Measurements from ENCODE around the gene C13orf46. TPM values are rescaled to one million over a fixed set of nuclear protein-coding genes. Genes with fewer than 3 reads are reported as not detected.

C13orf46 gene
- total and polyA plus RNA-seq, 4 donors = 0.13 to 3.5 (median 1.3) TPM

GRCh38 chr13:113927661-113928581 lies 46.0 kb downstream of the C13orf46 start:
- no peaks in the 10 kb centered on the region for H3K9me3 ChIP-seq (ENCODE audit: control insufficient read depth, low read length)
- H3K27me3 ChIP-seq (ENCODE audit: control insufficient read depth in 1 of 2, insufficient read depth in 2 of 2, low read length in 1 of 2) = no peaks in the 10 kb centered on the region
- intact Hi-C loops (cut with DNase I) = loop anchor here in 1 of 2 donors (5.0 kb wide), 2 partner anchors 66 to 171 kb away; partner anchors contain the start of genes GAS6 and TMEM255B
- WGBS, 2 donors = 75 to 83% methylated on average over 31 to 36 of the region's 36 CpGs
- ATAC-seq (ENCODE audit: low FRiP score) (peak; percentile 13), DNase-seq (peak; percentile 65 to 80)
- no peaks in the 10 kb centered on the region for H3K4me1 ChIP-seq (ENCODE audit: control insufficient read depth in 1 of 2, insufficient read depth in 2 of 2, low read length in 2 of 2)
- H3K36me3 ChIP-seq (ENCODE audit: control insufficient read depth in 1 of 2, insufficient read depth in 2 of 2, low read length in 1 of 2) = no peaks in the 10 kb centered on the region
- peak overlapping the region in 1 of 2 donors; percentile 73 for H3K27ac ChIP-seq (ENCODE audit: low read depth in 1 of 2, low read length in 2 of 2)
- no peak overlapping the region for H3K4me3 ChIP-seq (ENCODE audit: low read length in 2 of 2)

GRCh38 chr13:113926951-113927660 lies 46.8 kb downstream of the C13orf46 start:
- no peaks in the 10 kb centered on the region for H3K36me3 ChIP-seq (ENCODE audit: control insufficient read depth in 1 of 2, insufficient read depth in 2 of 2, low read length in 1 of 2)
- 57 to 61% methylated on average over 12 of the region's 12 CpGs for WGBS, 2 donors
- DNase-seq (peak in 1 of 2 donors; percentile 77), ATAC-seq (ENCODE audit: low FRiP score) (no peak)
- H3K27ac ChIP-seq (ENCODE audit: low read depth in 1 of 2, low read length in 2 of 2) = no peak overlapping the region
- H3K27me3 ChIP-seq (ENCODE audit: control insufficient read depth in 1 of 2, insufficient read depth in 2 of 2, low read length in 1 of 2) = no peaks in the 10 kb centered on the region
- no peak overlapping the region for H3K4me3 ChIP-seq (ENCODE audit: low read length in 2 of 2)
- intact Hi-C loops (cut with DNase I) = loop anchor here in 1 of 2 donors (5.0 kb wide), 2 partner anchors 65 to 170 kb away; partner anchors contain the start of genes GAS6 and TMEM255B
- no peaks in the 10 kb centered on the region for H3K9me3 ChIP-seq (ENCODE audit: control insufficient read depth, low read length)
- H3K4me1 ChIP-seq (ENCODE audit: control insufficient read depth in 1 of 2, insufficient read depth in 2 of 2, low read length in 2 of 2) = peaks cover 0 to 2% of the 10 kb centered on the region in 2 donors

- no peaks in the 10 kb centered on the region for H3K36me3 ChIP-seq (ENCODE audit: control insufficient read depth in 1 of 2, insufficient read depth in 2 of 2, low read length in 1 of 2)
- H3K27me3 ChIP-seq (ENCODE audit: control insufficient read depth in 1 of 2, insufficient read depth in 2 of 2, low read length in 1 of 2) = no peaks in the 10 kb centered on the region
- no peaks in the 10 kb centered on the region for H3K9me3 ChIP-seq (ENCODE audit: control insufficient read depth, low read length)
- ATAC-seq (ENCODE audit: low FRiP score) (no peak), DNase-seq (peak in 1 of 2 donors; percentile 74)
- H3K4me1 ChIP-seq (ENCODE audit: control insufficient read depth in 1 of 2, insufficient read depth in 2 of 2, low read length in 2 of 2) = peaks cover 0 to 2% of the 10 kb centered on the region in 2 donors
- no peak overlapping the region for H3K27ac ChIP-seq (ENCODE audit: low read depth in 1 of 2, low read length in 2 of 2)
- intact Hi-C loops (cut with DNase I) = loop anchor here in 1 of 2 donors (5.0 kb wide), 2 partner anchors 64 to 169 kb away; partner anchors contain the start of genes GAS6 and TMEM255B
- H3K4me3 ChIP-seq (ENCODE audit: low read length in 2 of 2) = no peak overlapping the region
- WGBS, 2 donors = 90 to 91% methylated on average over 16 of the region's 16 CpGs
Measured at GRCh38 chr13:113926301-113926761, 47.5 kb downstream of the C13orf46 start.

GRCh38 chr13:113924184-113924901 lies 49.5 kb downstream of the C13orf46 start:
- H3K4me1 ChIP-seq (ENCODE audit: control insufficient read depth in 1 of 2, insufficient read depth in 2 of 2, low read length in 2 of 2) = peaks cover 0 to 2% of the 10 kb centered on the region in 2 donors
- WGBS, 2 donors = 95 to 96% methylated on average over 7 of the region's 7 CpGs
- H3K27ac ChIP-seq (ENCODE audit: low read depth in 1 of 2, low read length in 2 of 2) = no peak overlapping the region
- H3K36me3 ChIP-seq (ENCODE audit: control insufficient read depth in 1 of 2, insufficient read depth in 2 of 2, low read length in 1 of 2) = no peaks in the 10 kb centered on the region
- ATAC-seq (ENCODE audit: low FRiP score) (no peak), DNase-seq (no peak)
- H3K9me3 ChIP-seq (ENCODE audit: control insufficient read depth, low read length) = no peaks in the 10 kb centered on the region
- no peak overlapping the region for H3K4me3 ChIP-seq (ENCODE audit: low read length in 2 of 2)
- H3K27me3 ChIP-seq (ENCODE audit: control insufficient read depth in 1 of 2, insufficient read depth in 2 of 2, low read length in 1 of 2) = no peaks in the 10 kb centered on the region
- intact Hi-C loops (cut with DNase I) = no loop called here

GRCh38 chr13:113923376-113924063 lies 50.4 kb downstream of the C13orf46 start:
- H3K9me3 ChIP-seq (ENCODE audit: control insufficient read depth, low read length) = no peaks in the 10 kb centered on the region
- no peak for ATAC-seq (ENCODE audit: low FRiP score)
- no peak overlapping the region for H3K4me3 ChIP-seq (ENCODE audit: low read length in 2 of 2)
- H3K4me1 ChIP-seq (ENCODE audit: control insufficient read depth in 1 of 2, insufficient read depth in 2 of 2, low read length in 2 of 2) = peaks cover 0 to 2% of the 10 kb centered on the region in 2 donors
- no peak for DNase-seq
- 36 to 41% methylated on average over 8 of the region's 8 CpGs for WGBS, 2 donors
- H3K27ac ChIP-seq (ENCODE audit: low read depth in 1 of 2, low read length in 2 of 2) = peak overlapping the region in 1 of 2 donors; percentile 21
- intact Hi-C loops (cut with DNase I) = no loop called here
- no peaks in the 10 kb centered on the region for H3K27me3 ChIP-seq (ENCODE audit: control insufficient read depth in 1 of 2, insufficient read depth in 2 of 2, low read length in 1 of 2)
- no peaks in the 10 kb centered on the region for H3K36me3 ChIP-seq (ENCODE audit: control insufficient read depth in 1 of 2, insufficient read depth in 2 of 2, low read length in 1 of 2)

GRCh38 chr13:113922412-113923118 lies 51.3 kb downstream of the C13orf46 start:
- 42 to 45% methylated on average over 15 of the region's 15 CpGs for WGBS, 2 donors
- DNase-seq (peak in 1 of 2 donors; percentile 64), ATAC-seq (ENCODE audit: low FRiP score) (no peak)
- intact Hi-C loops (cut with DNase I) = no loop called here
- Histone ChIP-seq H3K4me3 (ENCODE audit: low read length in 2 of 2) (no peak overlapping the region), H3K36me3 (ENCODE audit: control insufficient read depth in 1 of 2, insufficient read depth in 2 of 2, low read length in 1 of 2) (no peaks in the 10 kb centered on the region), H3K27ac (ENCODE audit: low read depth in 1 of 2, low read length in 2 of 2) (peak overlapping the region in 1 of 2 donors; percentile 24), H3K27me3 (ENCODE audit: control insufficient read depth in 1 of 2, insufficient read depth in 2 of 2, low read length in 1 of 2) (no peaks in the 10 kb centered on the region), H3K4me1 (ENCODE audit: control insufficient read depth in 1 of 2, insufficient read depth in 2 of 2, low read length in 2 of 2) (peaks cover 0 to 2% of the 10 kb centered on the region in 2 donors), H3K9me3 (ENCODE audit: control insufficient read depth, low read length) (no peaks in the 10 kb centered on the region)

- intact Hi-C loops (cut with DNase I) = no loop called here
- WGBS, 2 donors = 36 to 50% methylated on average over 1 of the region's 1 CpG
- ATAC-seq (ENCODE audit: low FRiP score) (no peak), DNase-seq (no peak)
- H3K36me3 ChIP-seq (ENCODE audit: control insufficient read depth in 1 of 2, insufficient read depth in 2 of 2, low read length in 1 of 2) = no peaks in the 10 kb centered on the region
- no peaks in the 10 kb centered on the region for H3K9me3 ChIP-seq (ENCODE audit: control insufficient read depth, low read length)
- H3K27me3 ChIP-seq (ENCODE audit: control insufficient read depth in 1 of 2, insufficient read depth in 2 of 2, low read length in 1 of 2) = no peaks in the 10 kb centered on the region
- H3K27ac ChIP-seq (ENCODE audit: low read depth in 1 of 2, low read length in 2 of 2) = no peak overlapping the region
- H3K4me1 ChIP-seq (ENCODE audit: control insufficient read depth in 1 of 2, insufficient read depth in 2 of 2, low read length in 2 of 2) = peaks cover 0 to 2% of the 10 kb centered on the region in 2 donors
- H3K4me3 ChIP-seq (ENCODE audit: low read length in 2 of 2) = no peak overlapping the region
Measured at GRCh38 chr13:113921763-113922162, 52.1 kb downstream of the C13orf46 start.
